A375 (cell line): ENCODE results near the gene RPL37A. TPM values are rescaled to one million over a fixed set of nuclear protein-coding genes. Genes with fewer than 3 reads are reported as not detected.

Source experiments
- total RNA-seq: library from RNA; depleted of rRNA; stranded (reverse); fragments of >200 nt; shearing (Covaris generic); gene quantifications from 2 replicates; pipeline ENCODE4 v1.2.3, GENCODE V29; 2014; rRNA removed

Gene RPL37A
- 3,022 and 3,597 TPM in 2 replicates for total RNA-seq

DNA sequence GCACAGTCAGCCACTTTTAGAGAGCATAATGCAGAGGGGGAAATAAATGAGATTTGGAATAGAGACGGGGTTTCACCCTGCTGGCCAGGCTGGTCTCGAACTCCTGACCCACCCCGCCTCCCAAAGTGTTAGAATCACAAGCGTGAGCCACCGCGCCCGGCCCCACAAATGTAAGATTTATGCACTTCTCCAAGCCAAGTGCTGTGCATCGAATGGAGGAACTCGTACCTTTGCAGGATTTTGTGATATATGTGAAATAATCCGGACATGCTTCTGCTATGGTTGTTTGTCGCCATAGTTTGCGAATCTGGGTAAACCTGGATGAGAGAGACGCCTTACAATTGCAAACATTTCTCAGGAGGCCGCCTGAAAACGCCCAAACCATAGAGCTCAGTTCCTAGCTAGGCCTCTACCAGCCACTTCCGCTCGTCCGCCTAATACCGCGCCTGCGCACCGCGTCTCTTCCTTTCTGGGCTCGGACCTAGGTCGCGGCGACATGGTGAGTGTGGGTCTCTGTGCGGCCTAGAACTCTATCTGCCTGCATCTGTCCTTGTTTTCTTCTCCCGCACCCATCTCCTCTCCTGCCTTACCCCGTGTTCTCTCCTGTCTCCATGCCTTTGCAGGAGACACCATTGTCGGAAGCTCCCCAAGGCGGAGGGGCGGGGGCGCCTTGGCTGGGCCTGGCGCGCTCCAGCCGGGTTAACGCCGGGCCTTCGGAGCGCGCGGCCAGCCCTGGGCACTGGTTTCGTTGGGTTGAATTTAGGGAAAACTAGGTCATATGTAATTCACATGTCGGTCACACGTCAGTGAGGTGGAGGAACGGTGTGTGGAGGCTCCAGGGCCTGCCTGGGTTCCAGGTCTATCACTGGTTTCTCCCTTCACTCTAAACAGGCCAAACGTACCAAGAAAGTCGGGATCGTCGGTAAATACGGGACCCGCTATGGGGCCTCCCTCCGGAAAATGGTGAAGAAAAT, at the start of gene RPL37A:
TSS of gene RPL37A (plus strand) at position 466 of the 974 bp plus-strand sequence. CDS start at position 497, 31 bp downstream.

Other genes with a start within 250 kb of the RPL37A start
- gene MARCHF4, start 126.4 kb upstream of the RPL37A start, total RNA-seq, result 1.4 and 1.5 TPM in 2 replicates
- gene SMARCAL1, start 86.4 kb upstream of the RPL37A start, total RNA-seq, result 4.4 and 8.0 TPM in 2 replicates
- gene IGFBP2, start 134.6 kb downstream of the RPL37A start, total RNA-seq, result 146 and 169 TPM in 2 replicates
- gene IGFBP5, start 196.7 kb downstream of the RPL37A start, total RNA-seq, result 43.6 and 55.6 TPM in 2 replicates